Measurements from ENCODE around the gene FOXG1.

Gene FOXG1

GRCh38 chr14:28757786-28758185 is 8.8 kb upstream of the FOXG1 start:
- DNase-seq = no peak
- TF ChIP-seq GATA1 (IDR thresholded peaks at IDR 0.05; ENCODE audit: low read depth, low read length) (no peak), POLR2A (IDR thresholded peaks at IDR 0.05; ENCODE audit: low read length) (no peak)

DNA sequence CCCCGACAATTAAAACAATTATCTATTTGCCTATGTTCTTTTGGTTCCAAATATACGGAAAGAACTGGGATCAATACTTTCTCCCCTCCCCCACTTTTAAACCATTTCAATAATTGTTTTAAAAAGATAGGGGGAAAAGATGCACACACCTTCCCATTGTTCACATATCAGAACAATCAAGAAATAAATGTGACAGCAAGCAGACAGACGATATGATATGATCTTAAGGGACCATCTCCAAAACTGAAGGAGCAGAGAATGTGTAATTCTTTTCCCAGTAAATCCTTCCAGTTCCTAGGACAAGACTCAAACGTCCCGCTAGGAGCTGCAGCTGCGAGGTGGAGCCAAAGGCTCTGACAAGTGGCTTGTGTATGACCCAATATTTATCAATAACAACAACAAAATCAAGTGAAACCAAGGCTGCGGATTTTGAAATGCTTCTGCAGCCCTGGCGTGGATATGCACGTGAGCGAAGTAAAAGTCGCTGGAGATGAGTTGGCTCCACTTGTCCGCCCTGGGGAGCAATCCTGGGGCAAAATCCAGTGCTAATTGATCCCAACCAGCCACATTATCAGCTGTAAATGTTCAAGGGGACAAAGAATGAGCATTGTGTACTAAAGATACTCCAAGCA is 8.2 kb upstream of the FOXG1 start:
- TF ChIP-seq GATA1 (IDR thresholded peaks at IDR 0.05; ENCODE audit: low read depth, low read length) (no peak), POLR2A (IDR thresholded peaks at IDR 0.05; ENCODE audit: low read length) (no peak)
- no peak for DNase-seq

DNA sequence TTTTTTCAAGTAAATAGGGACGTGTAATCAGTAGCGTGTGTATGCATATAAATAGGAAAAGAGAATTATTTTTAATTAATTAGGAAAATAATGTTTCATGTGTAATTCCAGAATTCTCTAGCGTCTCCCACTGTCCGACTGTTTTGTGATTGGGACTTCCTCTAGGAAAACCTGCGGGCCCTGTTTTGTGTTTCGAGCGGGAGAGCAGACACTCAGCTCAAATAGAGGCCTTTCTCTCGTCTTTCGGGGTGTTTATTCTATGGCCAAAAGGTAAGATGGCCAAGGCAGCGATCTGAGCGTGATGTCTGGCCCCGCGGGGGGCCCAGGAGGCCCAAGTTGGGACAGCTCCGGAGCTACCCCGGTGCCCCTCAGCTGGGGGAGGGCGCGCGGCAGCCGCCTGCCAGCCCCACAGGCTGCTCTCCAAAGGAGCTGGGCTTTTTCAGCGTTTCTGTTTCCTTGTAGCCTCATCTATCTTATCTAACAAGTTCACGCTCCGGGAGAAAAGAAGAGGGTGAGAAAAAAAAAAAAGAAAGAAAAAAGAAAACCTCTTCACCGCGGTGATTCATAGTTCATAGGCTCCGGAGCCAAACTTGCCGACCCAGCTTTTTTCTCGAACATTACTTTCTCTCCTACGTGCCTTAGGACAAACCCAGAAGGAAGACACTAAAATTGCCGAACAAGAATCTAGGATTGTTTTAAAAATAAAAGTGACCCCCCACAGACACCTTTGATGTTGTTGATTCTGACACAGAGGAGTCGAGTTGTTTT is 7.5 kb upstream of the FOXG1 start:
- no peak for TF ChIP-seq POLR2A (IDR thresholded peaks at IDR 0.05; ENCODE audit: low read length)
- TF ChIP-seq GATA1 (IDR thresholded peaks at IDR 0.05; ENCODE audit: low read depth, low read length) = no peak
- no peak for DNase-seq

DNA sequence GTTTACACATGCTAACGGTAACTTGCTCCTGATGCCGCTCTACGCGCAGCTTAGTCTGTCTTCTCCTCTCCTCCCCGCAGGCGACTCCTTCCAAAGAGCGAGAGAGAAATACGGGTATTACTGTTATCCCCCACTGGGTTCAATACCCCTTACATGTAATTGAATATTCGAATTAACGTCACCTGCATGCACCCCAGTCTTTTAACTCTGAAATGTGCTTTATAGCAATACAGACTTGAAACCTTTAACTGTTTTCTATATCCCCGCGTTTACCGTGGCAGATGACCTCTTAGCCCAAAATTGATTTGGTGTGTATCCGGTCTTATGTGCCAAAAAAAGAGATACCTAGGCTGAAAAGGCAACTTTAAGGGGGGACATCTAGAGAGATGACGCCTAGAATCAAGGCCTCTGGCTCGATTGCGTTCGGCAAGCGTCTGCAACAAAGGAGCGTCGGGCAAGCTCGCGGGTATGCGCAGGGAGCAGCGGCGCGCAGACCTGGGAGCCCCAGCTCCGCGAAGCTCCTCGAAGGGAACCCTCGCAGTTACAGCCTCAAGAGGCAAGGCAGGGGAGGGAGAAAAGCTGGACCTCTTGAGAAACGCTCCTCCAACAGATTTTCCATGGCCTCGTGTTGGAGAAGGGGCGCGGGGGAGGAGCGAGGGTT is 6.8 kb upstream of the FOXG1 start:
- no peak for DNase-seq
- TF ChIP-seq GATA1 (IDR thresholded peaks at IDR 0.05; ENCODE audit: low read depth, low read length) (no peak), POLR2A (IDR thresholded peaks at IDR 0.05; ENCODE audit: low read length) (no peak)

- no peak for DNase-seq
- TF ChIP-seq POLR2A (IDR thresholded peaks at IDR 0.05; ENCODE audit: low read length) = no peak
- TF ChIP-seq GATA1 (IDR thresholded peaks at IDR 0.05; ENCODE audit: low read depth, low read length) = no peak
Measured at GRCh38 chr14:28760431-28760996, 6.1 kb upstream of the FOXG1 start.

DNA sequence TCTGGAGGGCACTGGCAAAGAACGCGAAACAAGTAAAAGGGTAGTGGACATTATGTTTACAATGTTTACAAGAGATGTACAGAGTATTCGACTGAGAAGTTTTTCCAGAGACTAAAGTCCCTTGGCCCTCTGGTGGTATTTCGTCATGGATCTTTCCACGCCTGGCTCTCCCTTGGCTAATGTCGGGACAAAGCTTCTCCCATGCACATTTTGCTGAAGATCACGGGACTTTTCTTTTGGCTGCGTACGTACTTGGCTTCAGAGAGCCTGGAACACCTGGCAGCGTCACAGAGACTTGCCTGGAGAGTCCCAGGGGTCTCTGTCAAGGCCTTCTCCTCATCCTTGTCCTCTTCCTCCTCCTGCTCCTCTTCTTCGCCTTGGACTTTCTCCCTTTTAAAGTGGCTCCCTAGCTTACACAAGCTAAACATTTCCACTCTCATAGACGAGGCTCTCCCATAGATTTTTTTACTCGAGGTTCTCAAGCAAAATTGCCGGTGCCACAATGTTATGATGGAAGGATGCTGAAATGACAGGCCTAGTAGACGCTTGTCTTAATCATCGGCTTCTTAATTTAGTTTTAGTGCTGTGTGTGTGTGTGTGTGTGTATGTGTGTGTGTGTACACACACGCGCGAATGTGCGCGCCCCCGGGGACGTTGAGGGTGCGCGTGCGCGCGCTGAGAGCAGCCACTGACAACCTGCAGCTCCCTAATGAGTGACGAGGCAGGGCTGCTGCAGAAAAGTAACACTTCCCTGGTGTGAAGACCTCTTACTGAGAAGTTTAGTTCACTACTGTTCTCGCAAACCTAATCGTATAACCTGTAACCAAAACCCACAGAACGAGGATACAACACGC is 4.9 kb upstream of the FOXG1 start:
- TF ChIP-seq GATA1 (IDR thresholded peaks at IDR 0.05; ENCODE audit: low read depth, low read length) (no peak), POLR2A (IDR thresholded peaks at IDR 0.05; ENCODE audit: low read length) (no peak)

DNA sequence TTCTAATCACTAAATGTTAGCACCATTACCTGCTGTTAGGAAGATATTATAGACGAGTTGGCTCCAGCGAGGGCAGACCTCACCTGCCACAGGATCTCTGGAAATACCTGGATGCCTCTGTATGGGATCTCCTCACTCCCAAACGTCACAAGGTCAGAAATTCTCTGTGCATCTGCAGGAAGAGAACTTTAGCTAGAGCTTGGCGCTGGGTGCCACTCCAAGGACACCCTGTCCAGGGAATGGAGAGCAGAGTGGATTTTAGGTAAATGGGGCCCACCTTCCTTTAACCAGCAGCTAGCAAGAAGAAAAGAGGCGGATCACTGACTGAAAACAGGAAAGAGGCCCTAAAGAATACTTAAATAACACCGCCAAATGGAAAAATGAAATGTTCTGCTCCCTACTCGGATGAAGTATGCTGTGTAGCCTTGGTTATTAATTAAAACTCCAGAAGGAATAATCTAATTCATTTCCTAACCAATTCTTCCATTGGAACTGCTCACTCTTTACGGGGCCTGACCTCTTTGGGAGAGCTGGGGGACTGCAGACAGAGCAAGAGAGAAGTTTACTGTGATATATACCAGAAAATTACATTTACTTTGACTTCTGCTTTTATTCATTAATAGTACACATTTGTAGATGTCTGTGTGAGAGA is 4.2 kb upstream of the FOXG1 start:
- DNase-seq = no peak
- TF ChIP-seq GATA1 (IDR thresholded peaks at IDR 0.05; ENCODE audit: low read depth, low read length) = no peak
- TF ChIP-seq POLR2A (IDR thresholded peaks at IDR 0.05; ENCODE audit: low read length) = no peak

More for the DNA sequence above, 4.9 kb upstream of the FOXG1 start:
- no peak for DNase-seq

DNA sequence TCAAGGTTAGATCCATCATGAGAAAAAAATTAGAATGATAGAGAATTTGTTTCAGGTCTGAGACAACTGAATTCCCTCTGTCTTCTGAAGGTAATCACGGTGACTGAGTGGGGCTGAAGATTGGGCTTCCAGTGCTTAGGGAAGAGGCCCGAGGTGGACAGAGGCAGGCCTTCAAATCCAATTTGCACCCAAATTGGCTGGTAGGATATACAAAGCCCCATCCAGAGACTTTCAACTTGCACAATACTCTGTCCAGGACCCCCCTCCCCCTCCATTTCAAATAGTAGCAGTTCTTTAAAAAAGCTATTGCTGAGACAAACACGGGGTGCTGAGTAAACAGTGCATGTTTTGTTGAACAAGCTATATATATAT is 3.6 kb upstream of the FOXG1 start:
- TF ChIP-seq POLR2A (IDR thresholded peaks at IDR 0.05; ENCODE audit: low read length) (no peak), GATA1 (IDR thresholded peaks at IDR 0.05; ENCODE audit: low read depth, low read length) (no peak)
- DNase-seq = no peak

DNA sequence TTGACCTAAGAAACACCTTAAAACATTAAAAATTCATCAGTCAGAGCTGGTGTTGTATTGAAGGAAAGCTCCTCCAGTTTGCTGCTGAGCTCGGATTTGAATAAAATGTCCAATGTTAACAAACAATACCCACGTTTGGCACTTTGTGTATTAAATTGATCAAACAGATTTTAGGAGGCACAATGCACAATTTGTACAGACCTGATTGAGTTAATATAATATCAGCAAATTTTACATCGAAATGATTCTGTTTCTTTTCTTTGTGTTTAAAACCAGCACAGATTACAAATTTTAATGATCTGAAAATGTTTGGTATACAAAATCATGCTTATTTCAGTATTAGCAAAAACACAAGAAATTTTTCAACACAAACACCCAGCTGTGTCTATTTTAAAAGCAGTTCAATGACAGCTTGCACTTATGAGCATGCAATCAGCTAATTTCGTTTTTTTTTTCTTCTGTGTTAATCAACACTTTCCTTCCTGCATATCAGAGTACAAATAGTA is 2.8 kb upstream of the FOXG1 start:
- no peak for DNase-seq
- TF ChIP-seq POLR2A (IDR thresholded peaks at IDR 0.05; ENCODE audit: low read length) = no peak

DNA sequence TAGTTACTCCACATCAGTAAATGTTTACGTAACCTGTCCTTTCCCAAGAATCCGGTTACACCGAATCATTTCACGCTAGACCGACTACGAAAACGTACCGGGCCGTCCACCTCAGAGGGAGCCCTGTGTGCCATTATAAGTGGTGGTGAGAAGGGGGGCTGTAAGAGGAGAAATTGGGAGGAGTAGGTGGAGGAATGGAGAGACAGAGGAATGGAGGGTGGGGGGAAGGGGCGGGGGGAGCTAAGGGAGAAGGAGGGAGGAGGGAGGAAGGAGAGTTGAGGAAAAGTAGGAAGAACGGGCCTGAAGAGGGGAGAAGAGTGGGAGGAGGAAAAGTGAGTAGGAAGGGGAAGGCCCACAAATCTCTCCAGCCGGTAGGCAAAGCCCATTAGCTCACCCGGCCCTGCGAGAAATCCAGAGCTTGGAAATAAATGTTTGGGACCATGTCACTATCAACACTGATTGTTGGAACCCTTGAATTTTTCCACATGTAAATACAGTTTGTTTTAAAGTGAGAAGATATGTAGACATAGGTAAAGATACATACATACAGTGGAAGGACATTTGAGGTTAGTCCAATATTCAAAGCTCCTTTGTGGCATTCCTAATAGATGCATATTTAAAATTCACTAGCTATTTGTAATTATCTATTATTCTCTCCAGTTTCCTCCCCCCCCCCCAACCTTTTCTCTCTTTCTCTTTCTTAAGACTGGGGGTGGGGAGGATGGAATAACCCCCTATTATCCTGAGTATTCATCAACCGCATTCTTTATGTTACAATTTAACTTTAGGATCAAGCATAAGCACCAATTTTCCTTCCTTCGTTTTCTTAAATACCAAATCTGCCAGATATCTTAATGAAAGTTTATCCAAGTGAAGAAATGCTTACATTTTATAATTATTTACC is 2.1 kb upstream of the FOXG1 start:
- TF ChIP-seq GATA1 (IDR thresholded peaks at IDR 0.05; ENCODE audit: low read depth, low read length) (no peak), POLR2A (IDR thresholded peaks at IDR 0.05; ENCODE audit: low read length) (no peak)
- DNase-seq = no peak

- no peak for DNase-seq
- TF ChIP-seq GATA1 (IDR thresholded peaks at IDR 0.05; ENCODE audit: low read depth, low read length) = no peak
- no peak for TF ChIP-seq POLR2A (IDR thresholded peaks at IDR 0.05; ENCODE audit: low read length)
Measured at GRCh38 chr14:28765169-28765830, 1.3 kb upstream of the FOXG1 start.
